NCI-H510A (cell line): Measurements from ENCODE around the gene LRMDA.

Experiments
- DNase-seq: peaks from one replicate; lab custom pipeline; 2025; lab: John Stamatoyannopoulos, UW

Gene LRMDA

DNA sequence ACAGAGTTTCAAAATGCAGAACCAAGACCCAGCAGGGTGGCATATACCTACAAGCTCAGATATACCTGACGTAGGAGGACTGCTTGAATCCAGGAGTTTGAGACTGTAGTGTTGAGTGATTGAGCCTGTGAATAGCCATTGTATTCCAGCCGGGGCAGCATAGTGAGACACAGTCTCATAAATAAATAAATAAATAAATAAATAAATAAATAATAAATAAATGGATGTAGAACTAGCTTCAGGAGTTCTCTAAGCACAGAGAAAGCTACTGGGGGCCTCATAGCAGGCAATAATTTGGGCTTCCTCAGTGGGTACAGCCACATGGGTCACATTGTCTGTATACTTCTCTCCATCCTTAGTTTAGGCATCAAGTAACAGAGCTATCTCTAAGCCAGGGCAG is 906.8 kb downstream of the LRMDA start:
- no peak for DNase-seq

DNA sequence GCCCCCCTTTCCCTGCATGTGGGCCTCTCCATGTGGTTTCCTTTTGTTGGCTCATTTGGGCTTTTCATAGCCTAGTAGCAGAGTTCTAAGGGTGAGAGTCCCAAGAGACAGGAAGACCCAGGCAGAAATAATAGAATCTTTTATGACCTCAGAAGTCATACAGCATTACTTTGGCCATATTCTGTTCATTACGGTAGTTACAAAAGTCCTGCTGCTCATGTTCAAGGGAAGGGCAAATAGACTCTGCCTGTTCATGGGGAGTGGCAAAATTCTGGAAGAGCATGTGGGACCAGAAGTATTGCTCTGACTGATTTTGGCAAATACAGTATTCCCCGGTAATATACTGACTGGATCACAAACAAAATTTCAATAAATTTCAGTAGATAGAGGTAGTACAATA is 910.3 kb downstream of the LRMDA start:
- DNase-seq, result no peak

DNA sequence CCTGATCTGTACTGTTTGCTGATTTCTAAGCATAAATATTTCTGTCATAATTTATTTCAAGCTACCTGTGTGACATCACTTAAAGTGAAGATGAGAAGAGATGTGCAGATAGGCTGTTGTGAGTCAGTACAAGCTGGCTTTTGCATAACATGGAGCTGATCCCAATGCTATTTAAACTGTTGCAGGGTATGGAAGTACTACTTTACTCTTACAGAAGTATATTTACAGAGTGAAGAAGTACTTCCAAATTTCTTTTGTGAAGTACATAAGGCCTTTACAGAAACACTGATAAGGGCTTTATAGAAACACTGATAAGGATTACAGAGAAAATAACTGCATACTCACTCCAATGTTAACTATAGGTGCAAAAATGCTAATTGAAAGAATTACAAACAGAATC is 911.6 kb downstream of the LRMDA start:
- no peak for DNase-seq

DNA sequence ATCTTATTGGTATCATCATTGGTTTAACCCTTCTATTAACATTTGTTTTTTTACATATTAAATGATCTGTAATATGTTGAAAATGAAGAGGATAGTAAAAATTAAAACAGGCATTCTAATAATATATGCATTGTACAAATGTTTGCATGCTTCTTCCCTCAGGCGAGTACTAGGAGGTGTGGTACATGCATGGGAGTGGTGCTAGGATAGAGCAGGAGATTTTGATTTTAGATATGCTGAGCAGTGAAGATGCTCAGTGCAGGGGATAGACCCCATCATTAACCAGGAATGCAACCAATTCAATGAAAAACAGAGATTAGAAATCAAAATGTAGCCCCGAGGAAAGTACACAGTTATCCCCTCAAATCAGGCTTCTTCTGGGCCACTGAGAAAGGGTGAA is 916.4 kb downstream of the LRMDA start:
- DNase-seq, result no peak

DNA sequence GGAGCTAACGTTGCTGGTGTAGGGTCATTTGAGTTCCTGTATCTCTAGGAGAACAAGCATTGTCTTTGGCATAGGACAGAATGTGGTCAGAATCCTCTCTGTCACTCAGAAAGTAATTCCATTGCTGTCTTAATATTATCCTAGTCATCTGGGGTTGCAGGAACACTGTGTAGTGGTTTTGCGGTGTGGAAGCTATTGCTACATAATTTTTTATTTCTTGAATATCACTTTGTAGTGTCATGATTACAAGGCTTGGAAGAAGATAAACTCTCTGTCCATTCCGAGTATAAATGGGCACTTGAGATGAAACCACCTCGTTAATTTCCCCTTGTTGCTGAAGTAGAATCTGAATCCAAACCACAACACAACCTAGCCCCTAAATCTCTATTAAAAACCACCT is 919.2 kb downstream of the LRMDA start:
- no peak for DNase-seq

DNA sequence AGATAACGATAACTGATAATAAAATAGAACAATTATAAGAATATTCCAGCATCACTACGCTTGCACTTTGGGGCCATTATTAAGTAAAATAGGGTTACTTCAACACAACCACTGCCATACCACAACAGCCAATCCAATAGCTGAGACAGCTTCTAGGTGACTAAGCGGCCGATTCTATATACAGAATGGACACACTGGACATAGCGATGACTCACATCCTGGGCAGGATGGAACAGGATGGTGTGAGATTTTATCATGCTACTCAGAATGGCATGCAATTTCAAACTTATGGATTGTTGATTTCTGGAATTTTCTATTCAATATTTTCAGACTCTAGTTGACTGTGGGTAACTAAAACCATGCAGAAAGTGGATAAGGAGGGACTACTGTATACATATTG is 920.9 kb downstream of the LRMDA start:
- DNase-seq, result no peak

DNA sequence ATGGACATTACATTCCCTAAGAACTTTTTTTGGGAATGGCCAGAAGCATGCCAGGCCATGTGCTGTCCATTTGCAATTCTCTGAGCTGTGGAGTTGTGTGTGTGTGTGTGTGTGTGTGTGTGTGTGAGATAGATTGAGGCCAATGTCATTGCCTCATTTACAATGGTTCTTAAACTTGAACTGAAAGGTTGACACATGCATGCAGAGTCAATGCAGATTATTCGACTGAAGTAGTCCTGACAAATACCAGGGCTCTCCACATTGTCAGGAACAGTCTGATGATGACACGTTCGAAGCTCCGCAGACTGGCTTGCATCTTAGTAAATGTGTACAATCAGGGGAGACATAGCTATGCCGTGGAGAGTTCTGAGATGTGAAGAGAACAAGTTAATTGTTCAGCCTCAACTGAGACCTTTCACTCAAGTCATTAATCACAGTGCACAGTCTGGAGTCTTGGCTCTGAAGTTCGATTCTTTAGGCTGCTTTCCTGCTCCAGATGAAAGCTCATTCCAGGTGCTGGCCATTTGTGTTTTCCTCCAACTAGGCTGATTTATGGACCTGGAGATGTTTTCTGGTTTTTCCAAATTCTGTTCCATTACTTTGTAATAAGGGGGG is 921.9 kb downstream of the LRMDA start:
- no peak for DNase-seq

DNA sequence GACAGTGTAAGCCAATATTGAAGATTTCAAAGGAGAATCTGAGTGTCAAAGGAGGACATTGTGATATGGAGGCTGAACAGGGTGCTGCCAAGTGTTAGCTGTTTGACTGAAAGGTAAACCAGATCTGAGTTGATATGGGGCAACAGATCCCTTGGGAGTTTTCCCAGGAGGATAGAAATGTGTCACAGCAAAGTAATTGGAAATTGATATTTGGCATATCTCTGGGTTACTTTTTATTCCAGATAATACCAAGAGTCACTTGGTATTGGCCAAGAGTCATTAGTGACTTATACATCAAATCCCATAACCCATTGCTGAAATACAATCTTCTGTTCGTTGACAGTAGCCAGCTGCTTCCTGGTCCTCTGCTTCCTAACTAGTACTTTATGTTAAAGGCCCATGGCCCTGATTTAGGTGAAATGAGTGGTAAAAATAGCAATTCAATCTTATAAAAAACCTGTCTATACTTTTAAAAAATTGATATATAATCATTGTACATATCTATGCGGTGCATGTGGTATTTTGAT is 922.9 kb downstream of the LRMDA start:
- no peak for DNase-seq

DNA sequence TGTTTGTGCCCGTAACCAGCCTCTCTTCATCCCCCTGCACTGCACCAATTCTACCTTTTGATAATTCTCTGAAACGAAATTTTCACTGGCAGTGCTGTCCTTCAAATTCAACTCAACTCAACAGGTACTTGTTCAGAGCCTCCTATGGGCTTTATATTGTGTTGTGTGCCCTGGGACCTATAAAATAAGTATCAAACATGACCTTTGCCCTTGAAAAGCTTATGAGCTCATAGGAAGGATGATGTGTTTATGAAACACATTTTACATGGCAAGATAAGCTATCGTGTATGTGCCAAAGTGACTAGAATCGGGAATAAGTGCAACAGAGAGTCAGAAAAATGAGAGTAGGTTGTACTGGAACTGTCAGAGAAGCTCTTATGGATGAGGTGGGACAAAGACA is 923.5 kb downstream of the LRMDA start:
- DNase-seq, result no peak

DNA sequence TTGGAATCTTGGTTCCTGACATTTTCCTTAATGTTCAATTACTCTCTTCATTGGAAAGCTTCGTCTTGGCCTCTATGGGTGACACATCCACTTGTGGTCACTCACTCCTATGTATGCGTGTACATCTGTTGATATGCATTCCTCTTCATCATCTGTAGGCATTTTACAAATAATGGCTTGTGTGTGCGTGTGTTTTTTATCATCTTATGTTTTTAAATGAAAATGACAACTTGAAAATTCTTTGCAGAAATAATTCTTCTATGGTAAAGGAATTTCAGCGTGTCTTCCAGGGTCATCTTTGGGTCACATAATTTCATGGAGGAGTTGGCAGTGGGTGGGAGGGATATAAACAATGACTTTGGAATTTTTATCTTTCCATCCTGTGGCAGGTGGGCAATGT is 925.1 kb downstream of the LRMDA start:
- no peak for DNase-seq

DNA sequence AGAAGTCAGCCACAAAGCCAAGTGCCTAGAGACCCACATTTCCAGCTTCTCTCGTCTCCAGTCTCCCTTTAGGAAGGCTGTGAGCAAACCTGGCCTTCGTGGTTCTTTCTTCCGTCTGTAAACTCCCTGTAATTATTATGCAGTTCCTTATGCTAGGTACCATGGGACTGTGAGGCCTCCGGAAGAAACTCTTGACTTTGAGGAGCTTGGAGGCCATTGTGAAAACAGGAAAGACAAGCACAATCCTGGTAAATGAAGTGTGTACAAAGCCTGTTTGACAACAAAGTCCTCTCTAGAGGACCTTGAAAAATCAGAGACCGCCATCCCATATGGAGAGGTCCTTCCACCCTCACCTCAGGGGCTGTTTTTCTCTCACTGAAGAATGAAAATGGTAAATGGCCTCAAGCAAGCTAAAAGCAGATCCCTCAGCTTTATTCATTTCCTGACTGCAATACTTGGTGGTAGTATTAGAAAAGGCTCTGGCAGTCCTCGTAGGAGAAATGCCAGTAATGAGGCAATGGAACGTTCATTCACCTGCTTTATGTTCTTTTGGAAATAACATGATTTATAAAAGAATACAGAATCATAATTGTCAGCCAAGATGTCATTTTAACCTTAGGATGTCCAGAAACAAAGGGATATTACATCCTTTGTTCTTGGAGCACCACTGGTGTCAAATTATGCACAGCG is 926.4 kb downstream of the LRMDA start:
- DNase-seq, result peak; percentile 20

DNA sequence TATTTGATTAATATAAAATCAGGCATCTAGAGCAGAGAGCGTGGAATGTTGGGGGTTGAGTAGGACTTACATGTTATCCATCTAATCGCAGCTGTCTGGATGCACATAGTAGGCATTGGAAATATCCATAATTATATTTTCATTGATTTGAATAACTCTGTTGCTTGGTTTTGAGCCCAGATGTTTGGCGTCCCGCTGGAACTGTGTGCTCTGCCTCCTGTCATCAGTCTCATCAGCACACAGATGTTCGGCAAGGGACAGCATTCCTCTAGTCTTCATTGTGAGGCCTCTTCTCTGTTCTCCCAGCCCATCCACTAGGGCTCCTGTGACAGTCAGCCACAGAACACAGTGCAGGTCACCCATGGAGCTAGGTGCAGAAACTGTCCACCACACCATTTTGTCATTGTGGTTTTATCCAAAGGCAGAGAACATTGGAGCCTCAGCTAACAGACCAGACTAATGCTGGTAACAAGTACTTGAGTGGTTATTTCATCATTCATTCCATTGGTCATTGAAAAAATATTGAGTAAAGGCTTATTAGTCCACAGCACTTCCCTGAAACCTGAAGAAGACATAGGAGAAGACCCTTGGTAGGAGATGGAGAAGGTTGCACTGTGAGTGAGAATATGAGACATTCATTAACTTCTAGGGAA is 927.4 kb downstream of the LRMDA start:
- no peak for DNase-seq

DNA sequence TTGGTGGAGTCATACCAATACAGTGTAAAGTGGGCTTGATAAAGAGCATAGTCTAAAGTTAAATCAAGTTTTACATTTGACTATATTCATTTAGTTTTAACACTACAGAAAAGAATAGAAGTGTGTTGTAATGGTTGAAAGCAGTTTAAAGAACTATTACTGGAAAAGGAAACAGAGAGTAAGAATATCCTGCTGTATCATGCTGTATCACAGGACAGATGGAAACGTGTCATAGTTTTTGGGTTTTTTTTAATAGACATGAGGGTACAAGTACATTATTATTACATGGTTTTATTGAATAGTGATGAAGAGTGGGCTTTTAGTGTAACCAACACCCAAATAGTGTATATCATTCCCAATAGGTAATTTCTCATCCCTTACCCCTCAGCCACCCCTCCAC is 944.3 kb downstream of the LRMDA start:
- no peak for DNase-seq

DNA sequence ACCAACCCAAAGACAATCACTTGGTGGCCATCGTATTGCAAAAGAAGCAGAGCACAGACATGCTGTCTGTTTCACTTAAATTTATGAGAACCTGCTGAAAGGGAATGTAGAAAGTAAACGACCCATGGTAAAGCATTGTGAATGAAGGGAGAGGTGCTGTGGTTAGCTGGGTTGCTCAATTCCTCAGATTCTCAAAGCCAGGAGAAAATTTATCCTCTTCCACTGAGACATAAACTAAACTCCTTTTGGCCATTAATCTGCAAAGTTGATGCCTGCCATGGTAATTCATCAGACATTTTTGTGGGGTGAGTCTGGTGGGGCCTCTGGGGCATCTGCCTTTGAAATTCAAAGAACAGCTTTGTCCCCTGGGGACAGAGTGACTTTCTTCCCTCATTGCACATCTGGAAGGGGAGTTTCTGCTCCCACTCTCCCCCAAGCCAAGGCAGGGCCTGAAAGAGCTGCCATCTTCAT is 951.0 kb downstream of the LRMDA start:
- DNase-seq, result no peak

DNA sequence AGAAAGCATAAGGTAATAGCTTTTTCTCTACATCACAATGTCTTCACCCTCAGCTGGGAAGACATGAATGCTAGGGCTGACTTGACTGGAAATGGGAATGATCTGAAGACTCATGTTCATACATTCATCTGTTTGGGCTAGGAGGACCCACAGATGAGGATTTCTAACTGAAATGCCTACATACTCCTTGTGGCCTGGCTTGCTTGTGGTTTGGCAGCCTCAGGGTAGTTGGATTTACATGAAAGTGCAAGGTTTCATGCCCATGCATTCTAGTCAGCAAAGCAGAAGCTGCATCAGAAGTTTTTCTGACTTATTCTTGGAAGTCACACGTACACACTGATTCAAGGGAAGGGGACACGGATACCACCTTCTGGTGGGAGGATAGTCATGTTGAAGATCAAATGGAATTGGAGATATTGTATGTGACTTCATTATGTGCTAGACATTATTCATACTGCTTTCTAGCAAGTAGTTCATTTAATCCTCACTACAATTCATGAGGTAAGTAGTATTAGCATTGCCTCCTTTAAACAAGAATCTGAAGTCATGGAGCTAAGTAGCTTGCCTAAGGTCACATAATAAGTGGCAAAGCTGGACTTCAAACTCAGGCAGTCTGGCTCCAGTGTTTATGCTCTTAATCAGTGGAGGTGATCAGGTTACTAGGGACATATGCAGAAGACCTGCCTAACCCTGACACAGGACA is 957.0 kb downstream of the LRMDA start:
- DNase-seq, result no peak

DNA sequence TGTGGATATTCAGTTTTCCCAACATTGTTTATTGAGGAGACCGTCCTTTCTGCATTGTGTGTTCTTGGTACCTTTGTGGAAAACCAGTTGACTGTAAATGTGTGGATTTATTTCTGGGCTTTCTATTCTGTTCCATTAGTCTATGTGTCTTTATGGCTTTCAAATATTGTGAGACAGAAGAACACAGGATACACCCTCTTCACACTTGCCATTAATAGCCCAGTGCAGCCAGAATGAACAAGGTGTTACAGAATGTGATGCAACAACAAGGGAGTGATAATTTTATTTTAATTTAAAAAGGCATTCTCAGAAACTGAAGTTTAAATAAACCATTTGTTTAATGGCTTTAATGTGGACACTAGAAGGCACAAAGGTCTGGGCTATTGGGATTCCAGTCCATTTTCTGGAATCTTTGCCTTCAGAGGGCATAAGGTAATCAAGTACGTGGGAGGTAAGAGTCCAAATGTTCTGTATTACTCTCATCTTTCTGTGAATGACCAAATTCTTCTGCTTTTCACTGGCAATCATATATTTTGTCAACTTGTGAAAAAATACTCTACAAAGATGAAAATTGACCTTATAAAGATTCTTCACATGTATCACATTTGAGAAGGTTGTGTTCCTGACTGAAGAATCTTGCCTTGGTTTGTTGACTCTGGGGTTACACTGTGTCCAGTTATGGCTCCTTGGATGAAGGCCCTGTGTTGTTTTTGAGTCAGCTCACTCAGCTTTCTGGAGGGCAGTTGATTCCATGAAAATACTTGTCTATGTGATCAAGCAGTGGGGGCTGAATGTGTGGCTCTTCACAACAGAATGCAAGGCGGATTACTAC is 962.7 kb downstream of the LRMDA start:
- no peak for DNase-seq

DNA sequence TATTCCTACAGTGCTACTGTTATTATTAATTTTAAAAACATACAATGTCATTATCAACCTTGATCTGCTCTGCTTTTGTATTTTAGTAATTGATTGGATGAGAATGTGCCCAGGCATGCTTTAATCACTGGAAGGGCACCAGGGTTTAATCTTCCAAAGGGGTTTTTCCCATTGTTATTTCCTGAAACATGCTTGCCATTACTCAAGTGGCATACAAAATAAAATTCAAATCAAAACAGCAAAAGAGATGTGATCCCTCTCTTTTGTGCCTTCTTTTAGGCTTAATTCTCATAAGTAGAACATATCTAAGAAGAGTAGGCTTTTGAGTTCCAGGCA is 963.3 kb downstream of the LRMDA start:
- DNase-seq, result no peak

DNA sequence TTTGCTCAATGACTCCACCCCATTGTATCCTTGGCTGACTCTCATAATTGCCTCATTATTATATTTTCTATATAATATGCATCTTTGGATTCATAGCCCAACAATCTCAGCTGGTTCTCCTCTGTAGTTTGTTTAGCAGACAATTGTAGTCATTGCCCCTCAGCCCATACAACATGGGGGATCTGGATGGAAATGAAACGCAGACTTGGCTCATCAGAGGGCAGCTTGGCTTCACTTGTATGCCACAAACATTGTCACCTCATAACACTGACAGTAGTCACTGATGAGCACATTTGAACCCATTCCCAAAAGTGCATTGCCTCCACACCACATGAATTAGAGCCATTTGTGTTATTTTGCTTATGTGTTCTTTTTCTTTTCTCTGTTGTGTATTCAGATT is 963.8 kb downstream of the LRMDA start:
- DNase-seq, result no peak

DNA sequence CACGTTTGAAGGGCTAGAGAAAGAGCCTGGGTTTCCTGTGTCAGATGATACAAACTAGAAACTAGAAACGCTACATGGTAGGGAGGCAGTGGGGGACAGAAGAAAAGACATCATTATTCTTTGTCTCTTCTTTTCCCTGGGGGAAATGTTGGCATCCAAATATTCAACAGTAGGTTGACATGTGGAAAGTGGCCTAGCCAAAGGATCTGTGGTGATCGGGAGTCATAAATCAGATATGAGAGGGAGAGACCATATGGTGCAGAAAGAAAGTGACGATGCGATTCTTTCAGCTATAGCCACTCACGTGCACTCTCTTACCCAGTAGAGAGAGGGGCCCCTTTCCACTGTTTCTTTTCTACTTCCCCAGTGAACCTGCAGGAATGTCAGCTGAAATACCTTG is 964.7 kb downstream of the LRMDA start:
- no peak for DNase-seq

DNA sequence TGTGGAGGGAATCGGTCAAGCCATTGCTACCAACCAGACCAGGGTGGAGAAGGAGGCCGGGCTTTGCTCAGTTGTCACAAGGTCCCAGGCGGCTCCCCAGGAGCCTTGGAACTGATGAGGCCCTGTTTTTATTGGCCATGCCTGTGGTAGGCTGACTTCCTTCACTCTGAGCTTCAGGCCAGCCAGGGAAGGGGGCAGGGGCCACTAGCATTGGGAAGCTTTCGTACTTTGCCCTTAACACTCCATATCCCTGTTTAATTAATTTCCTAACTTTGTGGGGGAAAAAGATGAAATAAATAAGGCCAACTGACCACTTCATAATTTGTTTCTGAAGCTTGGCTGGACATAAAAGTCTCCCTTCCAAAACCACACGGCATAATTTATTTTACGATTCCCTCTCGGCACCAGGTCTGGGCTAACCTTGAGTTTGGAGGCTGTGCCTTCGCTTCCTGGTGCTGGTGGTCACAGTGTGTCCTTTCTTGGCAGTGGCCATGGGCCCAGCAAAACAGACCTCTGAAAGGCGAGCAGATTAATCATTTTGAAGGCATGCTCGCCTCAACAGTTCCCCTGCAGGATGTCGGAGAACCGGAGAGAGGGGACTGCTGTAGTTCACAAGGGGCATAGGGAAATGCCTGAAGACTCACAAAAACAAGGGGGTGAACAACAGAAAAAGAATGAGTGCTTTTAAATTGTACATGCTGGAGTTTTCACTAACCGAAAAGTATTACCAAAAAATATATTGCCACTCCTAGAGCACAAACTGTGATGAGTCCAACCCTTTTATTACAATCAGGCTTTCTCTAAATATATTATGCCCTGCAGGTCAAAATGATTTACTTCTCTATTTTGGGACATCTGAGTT is 966.0 kb downstream of the LRMDA start:
- DNase-seq, result no peak
